Lower leg skin (tissue), 3 donors: Measurements from ENCODE around the gene EPYC.

Experiments used
- CTCF ChIP-seq, 3 donors: fragments of 450-650 bp; IDR thresholded peaks; one replicate each; pipeline ENCODE4 v1.5.1; 2016; ENCODE audit warnings: antibody characterized with exemption in 3 of 3, mild to moderate bottlenecking in 3 of 3, moderate library complexity in 2 of 3
- POLR2A ChIP-seq, 2 donors: fragments of 450-650 bp; IDR thresholded peaks; one replicate each; pipeline ENCODE4 v1.6.1; 2016 to 2017; ENCODE audit warnings: antibody characterized with exemption in 2 of 2, mild to moderate bottlenecking in 1 of 2, moderate library complexity in 1 of 2

- TF ChIP-seq CTCF (IDR thresholded peaks at IDR 0.05) (no peak), POLR2A (IDR thresholded peaks at IDR 0.05) (no peak)
These were observed 88.3 kb downstream of the EPYC start for GRCh38 chr12:90916516-90916915.
